IMR-90 (cell line): ENCODE measurements around the gene TACR2. TPM values are rescaled to one million over a fixed set of nuclear protein-coding genes. Genes with fewer than 3 reads are reported as not detected.

Source experiments
- ATAC-seq: fragments of 200-7000 bp; cut with Tn5 transposase; 2 replicates; pipeline ENCODE4 v1.9.1; 2020; ENCODE audit warnings: low read depth, mild to moderate bottlenecking, moderate library complexity
- BruUV-seq: library from RNA; stranded (reverse); fragments of 400-500 nt; replicated peaks from 2 replicates; lab custom pipeline; 2021; lab: Mats Ljungman, UMichigan
- CTCF ChIA-PET: fragments of 300-600 bp; formaldehyde crosslinking; extraction: SDS; loops from one replicate; lab custom pipeline; 2021; ENCODE audit warnings: antibody characterized with exemption; lab: Yijun Ruan, JAX
- POLR2A ChIA-PET: fragments of 300-600 bp; sonication (Branson Sonifier 250); formaldehyde crosslinking; loops from one replicate; lab custom pipeline; 2022; ENCODE audit warnings: antibody characterized with exemption; ENCODE audit not compliant: unreplicated experiment; lab: Charles Lee
- DNase-seq: peaks from one replicate; pipeline ENCODE4 v3.0.0; 2013
- H2AFZ ChIP-seq: replicated peaks from 2 replicates; pipeline ENCODE3; 2013; ENCODE audit warnings: low read length, mild to moderate bottlenecking; ENCODE audit not compliant: poor library complexity
- H2AK5ac ChIP-seq: 2 replicates; pipeline ENCODE4 v1.6.1; 2013; ENCODE audit warnings: low read depth, low read length, inconsistent platforms
- H2AK9ac ChIP-seq: replicated peaks from 2 replicates; pipeline ENCODE3; 2013; ENCODE audit warnings: mild to moderate bottlenecking, low read depth, low read length, moderate library complexity; ENCODE audit not compliant: poor library complexity
- H2BK120ac ChIP-seq: 2 replicates; pipeline ENCODE4 v1.6.1; 2013; ENCODE audit warnings: low read depth, low read length, inconsistent platforms
- H2BK15ac ChIP-seq: 3 replicates; pipeline ENCODE4 v1.6.1; 2013; ENCODE audit warnings: low read depth, low read length, inconsistent platforms
- H2BK20ac ChIP-seq: 2 replicates; pipeline ENCODE4 v1.6.1; 2013; ENCODE audit warnings: low read depth, mild to moderate bottlenecking, inconsistent platforms, low read length, moderate library complexity
- H2BK5ac ChIP-seq: 2 replicates; pipeline ENCODE4 v1.6.1; 2013; ENCODE audit warnings: mild to moderate bottlenecking, low read depth, low read length, inconsistent platforms; ENCODE audit not compliant: poor library complexity, severe bottlenecking
- H3K14ac ChIP-seq: replicated peaks from 2 replicates; pipeline ENCODE4 v1.6.1; 2013; ENCODE audit warnings: low read depth, low read length, inconsistent platforms
- H3K18ac ChIP-seq: 2 replicates; pipeline ENCODE4 v1.6.1; 2013; ENCODE audit warnings: low read depth, low read length, control low read depth
- H3K23ac ChIP-seq: 2 replicates; pipeline ENCODE4 v1.6.1; 2013; ENCODE audit warnings: low read depth, low read length, inconsistent platforms
- H3K27ac ChIP-seq: 2 replicates; pipeline ENCODE4 v1.5.1; 2013; ENCODE audit warnings: mild to moderate bottlenecking, control low read depth, low read length; ENCODE audit not compliant: insufficient read depth
- H3K27me3 ChIP-seq: 2 replicates; pipeline ENCODE4 v1.6.1; 2013; ENCODE audit warnings: low read length; ENCODE audit not compliant: control insufficient read depth, insufficient read depth
- H3K36me3 ChIP-seq: 2 replicates; pipeline ENCODE4 v1.6.1; 2013; ENCODE audit warnings: low read length, mixed read lengths; ENCODE audit not compliant: control insufficient read depth, insufficient read depth
- H3K4ac ChIP-seq: 2 replicates; pipeline ENCODE4 v1.6.1; 2013; ENCODE audit warnings: low read depth, low read length, inconsistent platforms
- H3K4me1 ChIP-seq: 2 replicates; pipeline ENCODE4 v1.6.1; 2013; ENCODE audit warnings: low read length, mixed read lengths; ENCODE audit not compliant: control insufficient read depth, insufficient read depth
- H3K4me2 ChIP-seq: 2 replicates; pipeline ENCODE4 v1.6.1; 2013; ENCODE audit warnings: low read depth, mild to moderate bottlenecking, control low read depth, low read length, moderate library complexity
- H3K4me3 ChIP-seq: 2 replicates; pipeline ENCODE4 v1.5.1; 2013; ENCODE audit warnings: low read depth, mild to moderate bottlenecking, control low read depth, low read length, moderate library complexity; ENCODE audit not compliant: insufficient read depth
- H3K56ac ChIP-seq: 2 replicates; pipeline ENCODE4 v1.6.1; 2013; ENCODE audit warnings: low read length, inconsistent platforms; ENCODE audit not compliant: insufficient read depth; ENCODE audit errors: extremely low read depth
- H3K79me1 ChIP-seq, 2 experiments: 2 replicates each; pipeline ENCODE4 v1.6.1; 2013; ENCODE audit warnings: low read length in 2 of 2, inconsistent platforms in 1 of 2, low read depth in 1 of 2
- H3K9ac ChIP-seq: 2 replicates; pipeline ENCODE4 v1.6.1; 2013; ENCODE audit warnings: low read depth, low read length, control low read depth
- H3K9me1 ChIP-seq: 2 replicates; pipeline ENCODE4 v1.6.1; 2013; ENCODE audit warnings: low read length, inconsistent platforms; ENCODE audit not compliant: insufficient read depth
- H3K9me3 ChIP-seq: 2 replicates; pipeline ENCODE4 v1.6.1; 2013; ENCODE audit warnings: low read length; ENCODE audit not compliant: control insufficient read depth, insufficient read depth
- H4K20me1 ChIP-seq: 2 replicates; pipeline ENCODE4 v1.6.1; 2013; ENCODE audit warnings: low read length, inconsistent platforms; ENCODE audit not compliant: insufficient read depth
- H4K5ac ChIP-seq: 2 replicates; pipeline ENCODE4 v1.6.1; 2013; ENCODE audit warnings: mild to moderate bottlenecking, low read depth, low read length, control low read depth
- H4K8ac ChIP-seq, 2 experiments: 2 replicates each; pipeline ENCODE4 v1.6.1; 2013; ENCODE audit warnings: low read depth in 2 of 2, low read length in 2 of 2, control low read depth in 1 of 2, inconsistent platforms in 1 of 2
- H4K91ac ChIP-seq: 2 replicates; pipeline ENCODE4 v1.6.1; 2013; ENCODE audit warnings: low read depth, low read length, inconsistent platforms; ENCODE audit not compliant: insufficient read depth
- NFE2L2 ChIP-seq: fragments of 150-350 bp; IDR thresholded peaks from 2 replicates; pipeline ENCODE4 v1.6.1; 2016; ENCODE audit warnings: low read depth, mild to moderate bottlenecking, low read length
- WGBS, 2 experiments: methylation state at CpG; one replicate each; pipeline versions ENCODE4 v1.1.5 to v1.1.7; 2013; ENCODE audit warnings: missing lambda C conversion rate in 2 of 2; ENCODE audit not compliant: insufficient read length in 1 of 2; ENCODE audit errors: extremely low coverage in 2 of 2; 5-methylcytosine and 5-hydroxymethylcytosine counted together
- dilution Hi-C: fragments of 300-500 bp; cut with HindIII; formaldehyde crosslinking; loops from one replicate; pipeline ENCODE4 v1.14.3; 2018; ENCODE audit warnings: low sequenced_read_pairs; ENCODE audit not compliant: unreplicated experiment
- in situ Hi-C: fragments of 300-500 bp; cut with MboI; formaldehyde crosslinking; loops from 3 replicates; pipeline ENCODE4 v1.14.3; 2019; ENCODE audit warnings: low sequenced_read_pairs, inconsistent platforms, mixed read lengths
- intact Hi-C: fragments of 100-400 bp; cut with micrococcal nuclease; formaldehyde crosslinking; loops from 2 replicates; pipeline ENCODE4 v1.10.0; 2022
- polyA plus RNA-seq, 3 experiments: library from polyadenylated mRNA; depleted of rRNA; stranded (reverse); fragments of >200 nt; gene quantifications; 2 replicates each; pipeline ENCODE4 v1.2.3, GENCODE V29; 2012; ENCODE audit warnings: low replicate concordance in 1 of 3
- total RNA-seq: library from RNA; depleted of rRNA; stranded (reverse); fragments of >200 nt; gene quantifications from 2 replicates; pipeline ENCODE4 v1.2.3, GENCODE V29; 2012
- TF ChIP-seq, protein P1 (sequence below): fragments of 150-350 bp; IDR thresholded peaks from 2 replicates; pipeline ENCODE4 v1.6.1; 2017; ENCODE audit warnings: mild to moderate bottlenecking, antibody characterized with exemption, low read length, low read depth

The TACR2 gene
- total and polyA plus RNA-seq, 2 of the 4 experiments (the other 2 are of a cell fraction), result not detected

DNA sequence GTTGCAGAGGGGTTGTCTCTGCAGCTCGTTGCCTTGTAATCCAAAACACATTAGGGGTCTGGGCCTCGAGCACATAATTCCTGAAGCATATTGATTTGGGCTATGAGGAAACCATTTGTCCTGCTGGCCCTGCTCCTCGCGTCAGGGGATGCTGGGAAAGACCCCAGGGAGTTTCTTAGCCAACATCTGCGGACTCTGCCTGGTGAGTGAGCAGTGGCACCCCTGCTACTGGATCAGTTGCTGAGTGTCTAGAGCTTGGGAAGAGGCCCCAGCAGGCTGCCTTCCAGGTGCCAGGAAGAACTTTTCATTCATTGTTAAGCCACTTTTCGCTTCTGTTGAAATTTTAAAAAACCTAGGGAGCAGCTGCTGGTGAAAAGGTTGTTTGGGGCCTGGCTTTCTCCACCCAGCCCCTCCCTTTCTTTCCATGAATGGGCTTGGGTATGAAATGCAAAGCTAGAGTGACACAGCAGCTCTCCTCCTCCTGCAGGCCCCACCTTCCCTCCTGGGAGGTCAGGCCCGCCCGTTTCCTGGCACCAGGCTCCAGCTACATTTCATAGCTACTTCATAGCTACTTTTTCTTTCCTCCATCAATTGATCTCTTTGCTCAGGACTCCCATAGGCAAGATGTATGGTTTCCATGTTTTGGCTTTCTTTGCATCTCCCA lies 26.8 kb downstream of the TACR2 start:
- H3K4me2 ChIP-seq, result no peak overlapping the region
- no peak overlapping the region for H4K91ac ChIP-seq
- no peak overlapping the region for H3K4ac ChIP-seq
- peak; percentile 26 for DNase-seq
- H3K27ac ChIP-seq, result no peak overlapping the region
- H2BK20ac ChIP-seq, result no peak overlapping the region
- peaks cover 6% of the 10 kb centered on the region; the same call in 1 of the 2 replicates for H4K20me1 ChIP-seq
- H3K14ac ChIP-seq, result no peak overlapping the region
- no peak overlapping the region for H2BK15ac ChIP-seq
- in situ Hi-C loops (loop anchor here (5.0 kb wide), 1 partner anchor 158 kb away; no protein-coding TSS in a partner anchor), intact Hi-C loops (loop anchor here (5.0 kb wide), 2 partner anchors 298 to 388 kb away; no protein-coding TSS in a partner anchor), dilution Hi-C loops (no loop called here)
- no peak overlapping the region for H2BK120ac ChIP-seq
- CTCF ChIA-PET, result interaction anchor here (0.7 kb wide), 2 partner anchors 18 to 153 kb away, joined by 3 read pairs; no protein-coding TSS in a partner anchor
- TF ChIP-seq NFE2L2, result peak; percentile 35; the same call in 1 of the 2 replicates
- TF ChIP-seq, protein P1, sequence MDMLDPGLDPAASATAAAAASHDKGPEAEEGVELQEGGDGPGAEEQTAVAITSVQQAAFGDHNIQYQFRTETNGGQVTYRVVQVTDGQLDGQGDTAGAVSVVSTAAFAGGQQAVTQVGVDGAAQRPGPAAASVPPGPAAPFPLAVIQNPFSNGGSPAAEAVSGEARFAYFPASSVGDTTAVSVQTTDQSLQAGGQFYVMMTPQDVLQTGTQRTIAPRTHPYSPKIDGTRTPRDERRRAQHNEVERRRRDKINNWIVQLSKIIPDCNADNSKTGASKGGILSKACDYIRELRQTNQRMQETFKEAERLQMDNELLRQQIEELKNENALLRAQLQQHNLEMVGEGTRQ, result no peak
- H3K9me3 ChIP-seq, result no peaks in the 10 kb centered on the region
- H3K4me1 ChIP-seq, result no peaks in the 10 kb centered on the region; the same call in 1 of the 2 replicates
- no peak overlapping the region for H4K5ac ChIP-seq
- 60% methylated on average over 2 of the region's 8 CpGs; no CpG with 5 or more reads in 1 of the 2 experiments for WGBS, 2 experiments
- ATAC-seq, result peak; percentile 33; the same call in 1 of the 2 replicates
- no TSS peak for BruUV-seq
- H3K23ac ChIP-seq, result no peak overlapping the region; the same call in 1 of the 2 replicates
- no peak overlapping the region for H3K56ac ChIP-seq
- peaks cover 30% of the 10 kb centered on the region for H3K36me3 ChIP-seq
- H3K4me3 ChIP-seq, result no peak overlapping the region
- H3K79me1 ChIP-seq, result peaks cover 9 to 11% of the 10 kb centered on the region in 2 experiments
- no peak overlapping the region for H2AK9ac ChIP-seq
- no peak overlapping the region for H2AFZ ChIP-seq
- H3K27me3 ChIP-seq, result no peaks in the 10 kb centered on the region
- H3K18ac ChIP-seq, result no peak overlapping the region
- no peak overlapping the region for H3K9ac ChIP-seq
- H4K8ac ChIP-seq, result no peak overlapping the region
- no peak overlapping the region for H2BK5ac ChIP-seq
- POLR2A ChIA-PET, result no interaction called here
- H2AK5ac ChIP-seq, result no peak overlapping the region
- H3K9me1 ChIP-seq, result peaks cover 2% of the 10 kb centered on the region; the same call in 1 of the 2 replicates
